Small intestine (tissue), 7 donors: ENCODE measurements around the gene ATAD5. TPM values are rescaled to one million over a fixed set of nuclear protein-coding genes. Genes with fewer than 3 reads are reported as not detected.
A peak's percentile ranks its signal among the peaks of the same experiment; 100 is the strongest.
"Not testable (repeated sequence)": the region's sequence is repeated elsewhere in the genome, so short reads cannot be mapped to it uniquely, and the experiment has no call there.

ENCODE experiments used
- DNase-seq, 2 donors: peaks; one replicate each; pipeline versions ENCODE4 v3.0.0 to v3.0.0-alpha.2; 2013
- FAIRE-seq: peaks from 2 replicates; lab custom pipeline; 2012; peaks lifted over from hg19 to GRCh38; lab: Jason Lieb, UNC
- H3K27ac ChIP-seq, 3 donors: one replicate each; pipeline ENCODE4 v1.5.1; 2013; ENCODE audit warnings: low read length in 2 of 3, mild to moderate bottlenecking in 2 of 3, control low read depth in 1 of 3, inconsistent platforms in 1 of 3, low read depth in 1 of 3, moderate library complexity in 1 of 3
- H3K27me3 ChIP-seq, 3 donors: one replicate each; pipeline ENCODE4 v1.6.1; 2013; ENCODE audit warnings: low read length in 3 of 3, inconsistent platforms in 1 of 3; ENCODE audit not compliant: control insufficient read depth in 3 of 3, insufficient read depth in 3 of 3
- H3K36me3 ChIP-seq, 3 donors: one replicate each; pipeline ENCODE4 v1.6.1; 2013; ENCODE audit warnings: low read length in 3 of 3, inconsistent platforms in 1 of 3, low read depth in 1 of 3, mild to moderate bottlenecking in 1 of 3, moderate library complexity in 1 of 3; ENCODE audit not compliant: control insufficient read depth in 3 of 3, insufficient read depth in 2 of 3
- H3K4me1 ChIP-seq, 3 donors: one replicate each; pipeline ENCODE4 v1.6.1; 2013; ENCODE audit warnings: low read length in 2 of 3, inconsistent platforms in 1 of 3, low read depth in 1 of 3, mild to moderate bottlenecking in 1 of 3, moderate library complexity in 1 of 3; ENCODE audit not compliant: control insufficient read depth in 3 of 3, insufficient read depth in 2 of 3
- H3K4me3 ChIP-seq, 3 donors: one replicate each; pipeline ENCODE4 v1.5.1; 2013; ENCODE audit warnings: low read length in 3 of 3, control low read depth in 1 of 3, inconsistent platforms in 1 of 3, low read depth in 1 of 3, mild to moderate bottlenecking in 1 of 3, moderate library complexity in 1 of 3
- H3K9me3 ChIP-seq, 2 donors: one replicate each; pipeline ENCODE4 v1.6.1; 2013; ENCODE audit warnings: low read depth in 1 of 2, low read length in 1 of 2; ENCODE audit not compliant: control insufficient read depth in 2 of 2, insufficient read depth in 1 of 2
- WGBS, 3 donors: extraction: QIAGEN DNeasy Blood & Tissue Kit; methylation state at CpG; one replicate each; pipeline ENCODE4 v1.1.7; 2013; 5-methylcytosine and 5-hydroxymethylcytosine counted together
- polyA plus RNA-seq, 4 donors: library from polyadenylated mRNA; stranded (reverse) in 3 of 4; unstranded in 1 of 4; fragments of 200-250 nt in 3 of 4; fragments of 120-200 nt in 1 of 4; gene quantifications; one replicate each; pipeline versions ENCODE4 v1.2.1 to v1.2.3, GENCODE V29; 2013
- donor health status: healthy with polysubstance abuse.
- donor health status: control.
- donor health status: control.
- donor health status: Bipolar disorder and iron deficiency.
- donor health status: healthy.

The ATAD5 gene
- polyA plus RNA-seq, 4 donors, result 0.22 to 4.9 (median 0.82) TPM

GRCh38 chr17:30921544-30922196, 89.9 kb downstream of the ATAD5 start, which contains the start of gene ADAP2:
ADAP2 (plus strand) TSS chr17:30921945; CDS start chr17:30922015, 70 bp downstream.
- Histone ChIP-seq H3K4me3 (peak within 1 kb of the TSS; percentile 32 to 45 (median 37)), H3K27ac (peak within 1 kb of the TSS in 1 of 3 donors; percentile 47), H3K9me3 (no peaks in the 10 kb centered on the region), H3K36me3 (peaks cover 0 to 2% (median 0%) of the 10 kb centered on the region in 3 donors), H3K27me3 (peaks cover 0 to 63% (median 18%) of the 10 kb centered on the region in 3 donors), H3K4me1 (peaks cover 0 to 7% (median 0%) of the 10 kb centered on the region in 3 donors)
- no peak for FAIRE-seq
- 2 to 4% (median 4%) methylated on average over 31 to 60 of the region's 60 CpGs for WGBS, 3 donors
- peak; percentile 59 to 60 for DNase-seq

GRCh38 chr17:30922235-30923030, 90.7 kb downstream of the ATAD5 start:
- DNase-seq, result peak in 1 of 2 donors; percentile 44
- Histone ChIP-seq H3K36me3 (peaks cover 0 to 2% (median 0%) of the 10 kb centered on the region in 3 donors), H3K27me3 (peaks cover 0 to 63% (median 18%) of the 10 kb centered on the region in 3 donors), H3K27ac (peak overlapping the region in 1 of 3 donors; percentile 47), H3K4me1 (peaks cover 0 to 7% (median 0%) of the 10 kb centered on the region in 3 donors), H3K4me3 (peak overlapping the region; percentile 32 to 45 (median 37)), H3K9me3 (no peaks in the 10 kb centered on the region)
- 3 to 5% (median 4%) methylated on average over 49 to 66 of the region's 66 CpGs for WGBS, 3 donors
- no peak for FAIRE-seq

- Histone ChIP-seq H3K27me3 (peaks cover 0 to 49% (median 18%) of the 10 kb centered on the region in 3 donors), H3K4me1 (peaks cover 0 to 7% (median 0%) of the 10 kb centered on the region in 3 donors), H3K36me3 (peaks cover 0 to 2% (median 0%) of the 10 kb centered on the region in 3 donors), H3K27ac (no peak overlapping the region), H3K4me3 (no peak overlapping the region), H3K9me3 (no peaks in the 10 kb centered on the region)
- WGBS, 3 donors, result 56 to 70% (median 65%) methylated on average over 2 of the region's 2 CpGs
- FAIRE-seq (no peak), DNase-seq (no peak)
These were observed 92.6 kb downstream of the ATAD5 start for GRCh38 chr17:30924341-30924740.

DNA sequence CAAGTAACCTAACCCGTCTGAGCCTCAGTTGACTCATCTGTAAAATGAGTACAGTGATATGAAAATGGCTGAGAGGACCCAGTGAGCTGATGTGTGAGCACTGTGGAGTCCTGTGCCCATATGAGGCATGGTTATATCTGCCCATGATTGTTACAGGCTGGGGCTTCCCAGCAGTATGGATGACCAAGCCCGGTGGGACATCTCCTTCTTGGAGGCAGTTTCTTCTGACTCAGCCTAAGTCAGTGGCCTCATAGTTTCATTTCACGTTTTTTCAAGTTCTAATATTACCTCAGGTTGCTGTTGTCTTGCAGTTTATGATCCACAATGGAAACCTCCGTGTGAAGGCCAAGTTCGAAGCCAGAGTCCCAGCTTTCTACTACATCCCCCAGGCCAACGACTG, 94.8 kb downstream of the ATAD5 start:
- no peak for DNase-seq
- FAIRE-seq, result no peak
- WGBS, 3 donors, result 71 to 82% (median 77%) methylated on average over 6 of the region's 6 CpGs
- H3K27ac ChIP-seq, result no peak overlapping the region
- peaks cover 0 to 32% (median 15%) of the 10 kb centered on the region in 3 donors for H3K27me3 ChIP-seq
- H3K4me3 ChIP-seq, result no peak overlapping the region
- H3K9me3 ChIP-seq, result no peaks in the 10 kb centered on the region
- H3K4me1 ChIP-seq, result peaks cover 0 to 7% (median 0%) of the 10 kb centered on the region in 3 donors
- peaks cover 0 to 2% (median 0%) of the 10 kb centered on the region in 3 donors for H3K36me3 ChIP-seq

GRCh38 chr17:30927756-30928155, 96.0 kb downstream of the ATAD5 start:
- Histone ChIP-seq H3K9me3 (no peaks in the 10 kb centered on the region), H3K27me3 (peaks cover 0 to 23% (median 7%) of the 10 kb centered on the region in 3 donors), H3K36me3 (peaks cover 0 to 2% (median 0%) of the 10 kb centered on the region in 3 donors), H3K27ac (no peak overlapping the region), H3K4me3 (no peak overlapping the region), H3K4me1 (no peaks in the 10 kb centered on the region)
- 89 to 92% (median 92%) methylated on average over 5 of the region's 5 CpGs for WGBS, 3 donors
- DNase-seq, result no peak
- FAIRE-seq, result no peak

DNA sequence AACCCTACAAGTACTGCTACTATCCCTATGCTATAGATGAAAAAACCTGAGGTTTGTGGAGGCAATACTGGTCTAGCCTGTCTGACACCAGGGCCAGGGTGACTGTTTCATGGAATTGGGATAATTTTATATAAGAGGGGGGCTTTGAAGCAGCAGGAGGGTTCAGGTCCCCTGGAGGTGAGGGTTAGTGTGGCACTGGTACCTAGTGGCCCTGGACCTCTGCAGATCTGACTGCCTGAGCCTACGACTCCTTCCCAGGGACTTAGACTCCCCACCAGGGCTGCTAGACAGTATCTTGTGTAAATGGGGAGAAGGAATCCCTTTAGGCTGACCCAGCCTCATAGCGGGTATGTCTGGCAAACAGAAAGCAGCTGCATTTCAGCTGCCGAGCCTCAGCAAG, 96.8 kb downstream of the ATAD5 start:
- Histone ChIP-seq H3K27ac (no peak overlapping the region), H3K36me3 (peaks cover 0 to 2% (median 0%) of the 10 kb centered on the region in 3 donors), H3K27me3 (peaks cover 0 to 14% (median 5%) of the 10 kb centered on the region in 3 donors), H3K9me3 (no peaks in the 10 kb centered on the region), H3K4me1 (no peaks in the 10 kb centered on the region), H3K4me3 (no peak overlapping the region)
- FAIRE-seq, result no peak
- WGBS, 3 donors, result 87 to 89% (median 88%) methylated on average over 3 of the region's 3 CpGs
- no peak for DNase-seq

DNA sequence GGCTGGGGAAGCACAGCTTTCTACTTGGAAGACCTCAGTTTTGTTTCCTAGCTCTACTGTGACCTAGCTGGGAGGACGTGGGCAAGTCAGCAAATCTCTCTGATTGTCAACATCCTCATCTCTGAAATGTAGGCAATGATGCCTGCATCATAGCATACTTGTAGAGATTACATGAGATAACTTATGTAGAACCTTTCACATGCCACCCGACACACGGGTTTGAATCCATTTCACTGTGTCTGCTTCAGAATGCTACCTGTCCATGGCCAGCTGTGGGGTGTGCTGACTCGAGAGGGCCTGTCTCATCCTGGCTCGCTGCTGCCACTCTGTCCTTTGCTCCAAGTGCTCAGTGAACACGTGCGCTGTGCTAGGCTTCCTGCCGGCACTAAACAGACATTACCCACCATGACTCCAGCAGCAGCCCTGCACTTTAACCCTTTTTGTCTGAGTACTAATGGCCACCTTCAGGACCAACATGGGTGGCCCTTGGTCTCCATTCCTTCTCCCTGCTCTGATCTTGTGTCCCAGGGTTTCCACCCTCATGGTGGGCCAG, 97.4 kb downstream of the ATAD5 start:
- Histone ChIP-seq H3K27me3 (peaks cover 0 to 9% (median 2%) of the 10 kb centered on the region in 3 donors), H3K27ac (no peak overlapping the region), H3K36me3 (peaks cover 0 to 2% (median 0%) of the 10 kb centered on the region in 3 donors), H3K4me1 (no peaks in the 10 kb centered on the region), H3K9me3 (no peaks in the 10 kb centered on the region), H3K4me3 (no peak overlapping the region)
- FAIRE-seq, result no peak
- peak in 1 of 2 donors; percentile 45 for DNase-seq
- 23 to 55% (median 51%) methylated on average over 8 of the region's 8 CpGs for WGBS, 3 donors

GRCh38 chr17:30929861-30930260, 98.1 kb downstream of the ATAD5 start:
- not testable (repeated sequence) for DNase-seq, H3K9me3 ChIP-seq, H3K4me1 ChIP-seq, H3K27me3 ChIP-seq, H3K36me3 ChIP-seq, H3K4me3 ChIP-seq, H3K27ac ChIP-seq, FAIRE-seq
- WGBS, 3 donors, result 94 to 95% (median 94%) methylated on average over 3 of the region's 3 CpGs
